ENCODE measurements around the gene MEIS2.
A peak's percentile ranks its signal among the peaks of the same experiment; 100 is the strongest.

Gene MEIS2

DNA sequence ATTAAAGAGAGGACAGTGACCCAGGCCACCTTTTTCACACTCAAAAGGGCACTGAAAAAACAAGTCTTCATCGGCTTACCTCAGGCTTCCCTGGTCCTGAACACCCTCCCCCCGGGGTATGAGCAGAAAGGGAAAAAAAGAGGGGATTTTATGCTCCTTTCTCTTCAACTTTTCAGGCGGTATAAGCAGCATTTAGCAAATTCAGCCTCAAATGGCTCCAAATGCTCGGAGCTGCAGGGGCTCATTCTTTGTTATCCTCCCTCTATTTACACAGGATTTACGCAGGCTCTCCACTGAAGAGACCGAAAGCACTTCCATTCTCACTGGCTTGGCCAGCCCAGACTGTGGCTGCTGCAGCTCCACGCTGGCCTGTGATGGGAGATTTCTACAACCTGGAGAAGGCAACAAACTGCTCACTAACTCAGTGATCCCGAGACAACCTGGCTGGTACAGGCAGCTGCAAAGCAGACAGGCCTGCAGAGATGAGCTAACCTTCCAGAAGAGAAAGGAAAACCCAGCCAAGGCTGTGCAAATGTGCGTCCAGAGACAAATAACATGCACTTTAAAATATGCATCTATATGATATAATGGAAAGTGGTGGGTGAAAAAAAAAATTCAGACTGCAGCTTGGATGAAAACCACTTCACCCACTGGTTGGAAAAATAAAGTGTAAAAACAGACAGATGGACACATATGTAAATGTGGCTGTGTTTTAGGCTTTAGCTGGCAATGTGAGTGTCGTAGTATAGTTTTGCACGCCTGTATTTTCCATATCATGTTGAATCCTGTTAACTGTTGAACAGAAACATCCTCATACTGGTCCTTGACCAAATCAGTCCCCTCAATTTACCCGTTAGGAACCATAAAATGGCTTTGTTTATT is 54.2 kb downstream of the MEIS2 start:
- DNase-seq (ENCODE audit: insufficient read length) (no peak), FAIRE-seq (no peak)
- no peak for TF ChIP-seq TAF1 (IDR thresholded peaks at IDR 0.05; ENCODE audit: borderline replicate concordance, low read depth, low read length)
- no peak for TF ChIP-seq POLR2A (IDR thresholded peaks at IDR 0.05; ENCODE audit: low read depth, low read length)
- no peak for TF ChIP-seq POLR2AphosphoS5 (IDR thresholded peaks at IDR 0.05; ENCODE audit: low read depth, low read length)

DNA sequence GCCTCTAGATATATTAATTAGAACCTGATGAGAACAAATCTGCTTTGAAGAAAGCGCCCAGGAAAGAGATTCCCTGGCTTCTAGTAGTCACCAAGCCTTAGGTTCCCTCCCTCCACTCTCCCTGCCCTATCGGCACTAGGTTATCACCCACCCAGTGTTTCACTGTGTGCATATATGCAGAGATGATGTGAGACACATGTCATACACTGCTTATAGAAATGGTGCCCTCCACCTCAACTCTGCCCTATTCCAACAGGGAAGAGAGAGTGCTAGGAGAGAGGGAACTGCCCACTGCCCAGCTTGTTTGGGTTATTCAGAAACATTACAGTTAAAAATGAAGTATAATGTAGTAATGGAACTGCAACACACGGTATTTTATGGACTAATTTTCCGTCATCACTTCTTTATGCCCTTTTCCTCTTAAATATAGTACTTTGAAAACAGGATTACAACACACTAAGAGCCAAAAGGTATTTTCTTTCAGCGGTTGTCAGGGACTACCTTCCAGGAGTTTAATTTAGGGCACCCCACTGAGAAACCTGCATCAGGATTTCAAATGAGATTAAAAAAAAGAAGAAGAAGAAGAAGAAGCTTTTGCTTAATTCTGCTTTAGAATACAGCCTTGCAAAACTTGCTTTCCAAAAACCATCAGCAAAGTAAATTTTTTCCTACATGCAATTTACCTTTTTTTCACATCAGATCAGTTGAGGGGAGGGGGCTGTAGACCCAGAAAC is 55.3 kb downstream of the MEIS2 start:
- no peak for DNase-seq (ENCODE audit: insufficient read length)
- FAIRE-seq, result no peak
- TF ChIP-seq TAF1 (IDR thresholded peaks at IDR 0.05; ENCODE audit: borderline replicate concordance, low read depth, low read length), result no peak
- TF ChIP-seq POLR2AphosphoS5 (IDR thresholded peaks at IDR 0.05; ENCODE audit: low read depth, low read length), result no peak
- TF ChIP-seq POLR2A (IDR thresholded peaks at IDR 0.05; ENCODE audit: low read depth, low read length), result no peak

DNA sequence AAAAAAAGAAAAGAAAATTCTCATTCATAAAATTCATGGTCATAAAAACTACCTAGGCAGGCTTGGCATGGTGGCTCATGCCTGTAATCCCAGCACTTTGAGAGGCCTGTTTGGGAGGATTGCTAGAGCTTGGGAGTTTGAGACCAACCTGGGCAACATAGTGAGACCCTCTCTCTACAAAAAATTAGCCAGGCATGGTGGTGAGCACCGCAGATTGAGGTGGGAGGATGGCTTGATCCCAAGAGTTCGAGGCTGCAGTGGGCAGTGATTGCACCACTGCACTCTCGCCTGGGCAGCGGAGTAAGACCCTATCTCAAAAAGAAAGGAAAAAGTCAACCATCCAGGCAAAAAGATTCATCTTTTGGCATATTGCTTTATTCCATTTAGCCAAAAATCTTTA is 58.5 kb downstream of the MEIS2 start:
- DNase-seq (ENCODE audit: insufficient read length) (no peak), FAIRE-seq (no peak)
- TF ChIP-seq POLR2AphosphoS5 (IDR thresholded peaks at IDR 0.05; ENCODE audit: low read depth, low read length), result no peak
- TF ChIP-seq TAF1 (IDR thresholded peaks at IDR 0.05; ENCODE audit: borderline replicate concordance, low read depth, low read length), result no peak
- TF ChIP-seq POLR2A (IDR thresholded peaks at IDR 0.05; ENCODE audit: low read depth, low read length), result no peak

DNA sequence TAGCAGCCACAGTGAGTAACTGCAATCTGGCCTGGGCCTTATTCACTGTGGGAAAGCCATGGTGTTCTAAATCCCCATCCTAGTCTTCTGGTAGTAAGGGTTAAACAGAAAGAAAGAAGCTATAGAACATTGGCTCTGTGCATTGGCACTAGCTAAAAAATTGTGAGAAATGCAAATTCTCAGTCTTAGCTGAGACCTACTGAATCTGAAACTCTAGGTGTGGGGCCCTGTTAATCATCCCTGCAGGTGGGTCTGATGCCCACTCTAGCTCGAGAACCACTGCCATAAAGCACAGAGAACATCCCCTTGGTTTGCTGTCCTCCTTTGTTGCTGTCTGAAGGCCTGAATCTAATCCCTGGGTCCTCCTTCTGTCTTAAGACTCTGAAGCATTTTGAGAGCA is 59.3 kb downstream of the MEIS2 start:
- TF ChIP-seq TAF1 (IDR thresholded peaks at IDR 0.05; ENCODE audit: borderline replicate concordance, low read depth, low read length), result no peak
- no peak for TF ChIP-seq POLR2AphosphoS5 (IDR thresholded peaks at IDR 0.05; ENCODE audit: low read depth, low read length)
- TF ChIP-seq POLR2A (IDR thresholded peaks at IDR 0.05; ENCODE audit: low read depth, low read length), result no peak
- no peak for DNase-seq (ENCODE audit: insufficient read length)
- peak; percentile 42 for FAIRE-seq

DNA sequence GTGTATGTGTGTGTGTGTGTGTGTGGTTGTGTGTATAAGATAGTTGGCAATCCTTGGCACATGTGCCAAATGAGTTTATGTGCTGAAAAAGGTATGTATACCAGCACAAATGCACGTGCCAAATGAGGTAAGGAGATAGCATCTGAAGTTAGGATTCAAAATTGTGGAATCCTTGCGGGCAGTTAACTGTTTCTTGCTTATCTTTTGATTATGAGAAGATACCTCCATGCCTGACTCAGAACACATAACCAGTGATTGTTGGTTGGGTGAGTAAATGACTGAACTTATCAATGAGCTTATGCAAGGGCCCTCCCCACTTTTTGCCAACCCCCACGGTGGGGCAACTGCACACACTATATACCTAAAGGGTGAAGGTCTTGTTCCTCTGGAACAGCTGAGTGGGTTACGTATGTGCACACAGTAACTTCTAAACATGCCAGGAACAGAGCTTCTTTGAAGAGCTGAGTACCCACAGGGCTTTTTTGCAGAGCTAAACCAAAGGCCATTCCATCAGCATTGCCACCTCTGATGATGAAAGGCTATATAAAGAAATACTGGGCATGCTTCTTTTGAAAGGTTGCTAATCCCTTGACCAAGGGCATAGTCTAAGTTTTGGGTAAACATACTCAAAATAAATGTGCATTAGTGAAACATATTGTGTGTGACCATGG is 60.1 kb downstream of the MEIS2 start:
- DNase-seq (ENCODE audit: insufficient read length), result no peak
- TF ChIP-seq POLR2AphosphoS5 (IDR thresholded peaks at IDR 0.05; ENCODE audit: low read depth, low read length) (no peak), POLR2A (IDR thresholded peaks at IDR 0.05; ENCODE audit: low read depth, low read length) (no peak), TAF1 (IDR thresholded peaks at IDR 0.05; ENCODE audit: borderline replicate concordance, low read depth, low read length) (no peak)
- FAIRE-seq, result no peak

DNA sequence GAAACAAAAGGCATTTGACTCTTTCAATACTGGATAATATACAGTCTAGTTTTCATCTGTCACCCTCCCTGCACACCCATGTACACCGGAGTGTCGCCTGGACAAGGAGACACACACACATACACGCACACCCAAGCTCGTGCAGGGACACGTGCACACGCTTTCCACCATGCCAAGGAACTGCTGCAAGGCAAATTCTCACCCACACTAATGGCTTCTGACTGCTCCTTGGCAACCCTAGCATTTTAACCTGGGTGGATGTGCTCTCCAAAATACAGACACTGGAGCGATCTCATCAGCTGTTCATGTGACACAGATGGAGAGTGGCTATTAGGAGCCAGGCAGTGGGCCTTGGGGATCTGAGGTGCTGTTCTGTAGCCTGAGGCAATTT is 61.6 kb downstream of the MEIS2 start:
- no peak for TF ChIP-seq POLR2A (IDR thresholded peaks at IDR 0.05; ENCODE audit: low read depth, low read length)
- FAIRE-seq (no peak), DNase-seq (ENCODE audit: insufficient read length) (no peak)

DNA sequence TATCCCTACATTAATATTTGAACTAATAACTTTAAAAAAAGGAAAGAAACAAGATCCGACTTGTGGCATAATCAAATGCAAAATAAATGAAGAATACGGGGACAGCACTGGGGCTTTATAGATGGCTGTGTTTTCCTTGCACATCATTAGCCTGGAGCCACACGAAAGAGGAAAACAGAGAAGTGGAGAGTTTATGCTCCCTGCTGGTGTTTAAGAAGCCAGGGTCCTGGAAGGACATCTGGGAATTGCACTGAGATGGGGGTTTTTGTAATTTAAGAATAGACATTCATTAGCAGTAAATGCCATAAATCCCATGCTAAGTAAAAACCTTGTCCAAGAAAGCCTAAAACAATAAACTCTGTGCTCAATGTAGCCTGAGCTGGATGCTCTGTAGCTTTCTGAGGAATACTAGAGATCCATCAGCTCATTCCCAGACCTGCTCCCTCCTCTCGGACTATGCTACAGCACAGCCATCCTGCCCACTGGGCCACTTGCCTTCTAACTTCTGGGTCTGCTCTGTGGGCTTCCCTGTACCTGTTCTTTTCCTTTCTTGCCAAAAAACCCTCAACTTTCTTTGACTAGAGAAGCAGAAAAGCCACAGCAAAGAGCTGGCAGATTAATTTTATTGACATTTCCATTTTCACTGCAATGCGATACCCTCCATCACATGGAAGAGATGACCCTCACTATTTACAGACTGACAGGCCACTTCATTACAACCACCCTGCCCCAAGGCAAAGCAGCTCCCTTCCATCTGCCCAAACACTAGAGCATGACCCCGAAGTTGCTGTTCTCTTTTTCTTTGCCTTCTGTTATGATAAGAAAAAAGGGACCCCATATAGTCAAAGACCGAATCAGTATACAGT is 62.3 kb downstream of the MEIS2 start:
- FAIRE-seq, result no peak
- no peak for DNase-seq (ENCODE audit: insufficient read length)

DNA sequence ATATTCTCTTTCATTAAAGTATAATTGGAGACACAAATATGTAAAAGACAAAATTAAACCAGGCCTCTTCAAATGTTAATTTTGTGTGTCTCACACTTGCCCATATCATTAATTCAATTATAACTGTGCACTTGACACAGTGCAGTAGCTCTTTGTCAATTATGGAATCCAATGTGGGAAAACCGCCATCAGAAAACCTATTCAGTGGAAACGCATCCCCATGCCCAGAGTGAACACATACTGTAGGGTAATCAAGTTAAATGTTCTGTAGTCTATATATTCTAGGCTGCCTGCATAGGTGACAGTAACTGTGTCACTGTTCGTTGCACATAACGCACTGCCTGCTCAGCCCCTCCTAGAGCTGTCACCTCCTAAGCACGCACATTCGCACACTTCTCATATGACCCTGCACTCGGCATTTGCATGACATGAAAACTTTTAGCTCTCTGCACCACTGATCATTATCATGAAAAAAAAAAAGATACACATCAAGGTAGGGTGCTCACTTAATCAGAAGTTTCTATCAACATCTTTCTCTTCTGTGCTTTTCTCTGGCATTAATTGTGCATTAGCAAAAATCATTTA is 63.2 kb downstream of the MEIS2 start:
- TF ChIP-seq TAF1 (IDR thresholded peaks at IDR 0.05; ENCODE audit: borderline replicate concordance, low read depth, low read length) (no peak), POLR2A (IDR thresholded peaks at IDR 0.05; ENCODE audit: low read depth, low read length) (no peak), POLR2AphosphoS5 (IDR thresholded peaks at IDR 0.05; ENCODE audit: low read depth, low read length) (no peak)
- DNase-seq (ENCODE audit: insufficient read length) (no peak), FAIRE-seq (peak; percentile 53)

More for the DNA sequence above, 62.3 kb downstream of the MEIS2 start:
- no peak for TF ChIP-seq POLR2A (IDR thresholded peaks at IDR 0.05; ENCODE audit: low read depth, low read length)
- no peak for TF ChIP-seq POLR2AphosphoS5 (IDR thresholded peaks at IDR 0.05; ENCODE audit: low read depth, low read length)
- no peak for TF ChIP-seq TAF1 (IDR thresholded peaks at IDR 0.05; ENCODE audit: borderline replicate concordance, low read depth, low read length)

DNA sequence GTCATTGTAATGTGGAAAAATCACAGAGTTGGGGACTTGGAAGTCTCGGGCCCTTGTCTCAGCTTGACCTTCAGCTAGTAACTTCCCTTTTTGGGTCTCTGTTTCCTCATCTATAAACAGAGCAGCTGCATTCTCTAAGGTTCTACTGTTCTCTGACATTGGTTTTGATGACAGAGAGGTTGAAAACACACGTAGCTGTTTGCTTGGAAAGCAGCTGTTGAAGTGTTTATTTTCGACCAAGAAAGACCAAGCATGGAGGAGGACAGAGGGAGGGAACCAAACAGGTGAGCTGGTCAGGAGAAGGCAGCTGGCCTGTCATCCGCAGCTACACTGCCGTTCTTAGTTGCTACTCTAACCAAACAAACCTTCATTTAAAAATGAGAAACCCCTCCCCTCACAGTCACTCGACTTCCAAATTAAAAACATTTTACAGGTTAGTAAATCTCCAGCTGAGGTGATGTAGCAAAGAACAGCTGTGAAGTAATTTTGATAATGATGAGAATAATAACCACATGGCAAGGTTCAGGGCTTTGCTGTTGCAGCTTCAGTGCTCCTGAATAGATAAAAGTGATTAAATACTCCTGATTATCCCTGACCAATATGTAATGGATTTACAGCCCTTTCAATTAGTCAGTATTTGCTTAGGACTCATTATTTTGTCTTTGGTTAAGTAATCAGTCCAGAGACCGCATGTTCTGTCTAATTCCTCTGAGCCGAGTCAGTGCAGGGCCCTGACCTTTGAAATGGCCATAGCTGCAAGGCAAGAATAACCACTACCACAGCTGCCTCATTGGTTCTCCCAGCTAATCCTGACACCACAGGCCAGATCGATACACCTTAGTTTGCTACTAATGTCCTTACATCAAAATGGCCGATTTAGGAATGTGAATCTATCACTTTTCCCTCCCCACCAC is 65.3 kb downstream of the MEIS2 start:
- FAIRE-seq, result peak; percentile 82
- TF ChIP-seq POLR2A (IDR thresholded peaks at IDR 0.05; ENCODE audit: low read depth, low read length), result no peak
- no peak for TF ChIP-seq TAF1 (IDR thresholded peaks at IDR 0.05; ENCODE audit: borderline replicate concordance, low read depth, low read length)
- no peak for TF ChIP-seq POLR2AphosphoS5 (IDR thresholded peaks at IDR 0.05; ENCODE audit: low read depth, low read length)
- DNase-seq (ENCODE audit: insufficient read length), result no peak

DNA sequence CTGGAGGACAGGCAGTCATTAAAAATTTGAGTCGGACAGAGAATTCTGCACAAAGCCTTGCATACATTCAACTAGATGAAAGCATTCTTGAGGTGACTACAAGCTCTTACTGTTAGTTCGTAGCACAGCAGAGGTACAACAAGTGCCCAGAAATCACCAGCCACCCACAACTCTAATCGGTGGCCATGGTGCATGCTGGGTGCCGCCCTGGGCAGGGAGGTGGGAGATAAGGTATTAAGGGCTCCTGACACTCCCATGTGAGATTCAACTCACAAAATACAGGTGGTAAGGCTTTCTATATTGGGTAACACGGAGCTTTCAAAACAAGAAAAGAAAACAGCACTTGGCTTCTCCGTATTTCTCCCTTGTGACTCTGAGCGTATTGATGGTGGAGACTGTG is 66.0 kb downstream of the MEIS2 start:
- FAIRE-seq, result peak; percentile 53
- no peak for DNase-seq (ENCODE audit: insufficient read length)
- no peak for TF ChIP-seq TAF1 (IDR thresholded peaks at IDR 0.05; ENCODE audit: borderline replicate concordance, low read depth, low read length)
- TF ChIP-seq POLR2AphosphoS5 (IDR thresholded peaks at IDR 0.05; ENCODE audit: low read depth, low read length), result no peak
- no peak for TF ChIP-seq POLR2A (IDR thresholded peaks at IDR 0.05; ENCODE audit: low read depth, low read length)

All from GM12892 (cell line).